Panc1 (cell line): ENCODE data around the gene KRIT1.

Experiments
- POLR2AphosphoS5 ChIP-seq: IDR thresholded peaks from 2 replicates; pipeline ENCODE4 v1.6.1; 2012; ENCODE audit warnings: mild to moderate bottlenecking, low read depth, low read length, moderate library complexity
- SIN3A ChIP-seq: IDR thresholded peaks from 2 replicates; pipeline ENCODE4 v1.6.1; 2012; ENCODE audit warnings: low read depth, mild to moderate bottlenecking, low read length, moderate library complexity, borderline replicate concordance; ENCODE audit not compliant: insufficient read depth
- TCF7L2 ChIP-seq: IDR thresholded peaks from 2 replicates; pipeline ENCODE4 v1.6.1; 2011; ENCODE audit warnings: mild to moderate bottlenecking, low read depth, low read length, inconsistent platforms
- TF ChIP-seq, protein P1 (sequence below): fragments of 450-650 bp; IDR thresholded peaks from 2 replicates; pipeline ENCODE4 v1.5.1; 2017; ENCODE audit warnings: mild to moderate bottlenecking
- TF ChIP-seq, protein P2 (sequence below), 2 experiments: IDR thresholded peaks; 2 replicates each; pipeline ENCODE4 v1.6.1; 2011 to 2012; ENCODE audit warnings: low read depth in 2 of 2, control low read depth in 1 of 2, low read length in 1 of 2, mild to moderate bottlenecking in 1 of 2, moderate library complexity in 1 of 2; ENCODE audit not compliant: insufficient read depth in 1 of 2

DNA sequence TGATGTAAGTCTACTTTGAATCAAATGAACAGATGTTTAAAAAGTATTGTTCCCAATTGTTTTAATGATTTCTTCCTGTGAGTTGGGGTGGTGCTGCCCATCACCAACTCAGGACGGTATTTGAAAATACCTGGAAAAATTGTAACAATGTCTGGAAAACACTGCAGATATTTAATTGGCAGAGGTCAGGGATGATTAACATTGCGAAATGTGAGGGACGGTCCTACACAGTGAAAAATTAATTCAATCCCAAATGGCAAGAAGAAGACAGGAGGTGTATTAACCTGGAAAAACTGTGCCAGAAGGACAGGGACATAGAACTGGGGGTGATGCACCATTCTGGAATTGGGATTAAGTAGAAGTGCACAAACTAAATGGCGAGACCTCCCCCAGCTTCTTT, 29.6 kb upstream of the KRIT1 start:
- TF ChIP-seq, protein P1, sequence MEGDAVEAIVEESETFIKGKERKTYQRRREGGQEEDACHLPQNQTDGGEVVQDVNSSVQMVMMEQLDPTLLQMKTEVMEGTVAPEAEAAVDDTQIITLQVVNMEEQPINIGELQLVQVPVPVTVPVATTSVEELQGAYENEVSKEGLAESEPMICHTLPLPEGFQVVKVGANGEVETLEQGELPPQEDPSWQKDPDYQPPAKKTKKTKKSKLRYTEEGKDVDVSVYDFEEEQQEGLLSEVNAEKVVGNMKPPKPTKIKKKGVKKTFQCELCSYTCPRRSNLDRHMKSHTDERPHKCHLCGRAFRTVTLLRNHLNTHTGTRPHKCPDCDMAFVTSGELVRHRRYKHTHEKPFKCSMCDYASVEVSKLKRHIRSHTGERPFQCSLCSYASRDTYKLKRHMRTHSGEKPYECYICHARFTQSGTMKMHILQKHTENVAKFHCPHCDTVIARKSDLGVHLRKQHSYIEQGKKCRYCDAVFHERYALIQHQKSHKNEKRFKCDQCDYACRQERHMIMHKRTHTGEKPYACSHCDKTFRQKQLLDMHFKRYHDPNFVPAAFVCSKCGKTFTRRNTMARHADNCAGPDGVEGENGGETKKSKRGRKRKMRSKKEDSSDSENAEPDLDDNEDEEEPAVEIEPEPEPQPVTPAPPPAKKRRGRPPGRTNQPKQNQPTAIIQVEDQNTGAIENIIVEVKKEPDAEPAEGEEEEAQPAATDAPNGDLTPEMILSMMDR, result no peak
- no peak for TF ChIP-seq SIN3A
- TF ChIP-seq POLR2AphosphoS5, result no peak
- TF ChIP-seq, protein P2, sequence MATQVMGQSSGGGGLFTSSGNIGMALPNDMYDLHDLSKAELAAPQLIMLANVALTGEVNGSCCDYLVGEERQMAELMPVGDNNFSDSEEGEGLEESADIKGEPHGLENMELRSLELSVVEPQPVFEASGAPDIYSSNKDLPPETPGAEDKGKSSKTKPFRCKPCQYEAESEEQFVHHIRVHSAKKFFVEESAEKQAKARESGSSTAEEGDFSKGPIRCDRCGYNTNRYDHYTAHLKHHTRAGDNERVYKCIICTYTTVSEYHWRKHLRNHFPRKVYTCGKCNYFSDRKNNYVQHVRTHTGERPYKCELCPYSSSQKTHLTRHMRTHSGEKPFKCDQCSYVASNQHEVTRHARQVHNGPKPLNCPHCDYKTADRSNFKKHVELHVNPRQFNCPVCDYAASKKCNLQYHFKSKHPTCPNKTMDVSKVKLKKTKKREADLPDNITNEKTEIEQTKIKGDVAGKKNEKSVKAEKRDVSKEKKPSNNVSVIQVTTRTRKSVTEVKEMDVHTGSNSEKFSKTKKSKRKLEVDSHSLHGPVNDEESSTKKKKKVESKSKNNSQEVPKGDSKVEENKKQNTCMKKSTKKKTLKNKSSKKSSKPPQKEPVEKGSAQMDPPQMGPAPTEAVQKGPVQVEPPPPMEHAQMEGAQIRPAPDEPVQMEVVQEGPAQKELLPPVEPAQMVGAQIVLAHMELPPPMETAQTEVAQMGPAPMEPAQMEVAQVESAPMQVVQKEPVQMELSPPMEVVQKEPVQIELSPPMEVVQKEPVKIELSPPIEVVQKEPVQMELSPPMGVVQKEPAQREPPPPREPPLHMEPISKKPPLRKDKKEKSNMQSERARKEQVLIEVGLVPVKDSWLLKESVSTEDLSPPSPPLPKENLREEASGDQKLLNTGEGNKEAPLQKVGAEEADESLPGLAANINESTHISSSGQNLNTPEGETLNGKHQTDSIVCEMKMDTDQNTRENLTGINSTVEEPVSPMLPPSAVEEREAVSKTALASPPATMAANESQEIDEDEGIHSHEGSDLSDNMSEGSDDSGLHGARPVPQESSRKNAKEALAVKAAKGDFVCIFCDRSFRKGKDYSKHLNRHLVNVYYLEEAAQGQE (IDR thresholded peaks at IDR 0.05; ENCODE audit: insufficient read depth in 1 of 2, low read depth in 2 of 2, low read length in 1 of 2), result no peak
- TF ChIP-seq TCF7L2, result no peak
